ENCODE results near the gene NOSIP. TPM values are rescaled to one million over a fixed set of nuclear protein-coding genes. Genes with fewer than 3 reads are reported as not detected.

Gene NOSIP
- polyA plus RNA-seq, 2 donors: 57.9 to 61.8 TPM

- no peaks in the 10 kb centered on the region for H3K27me3 ChIP-seq (ENCODE audit: control insufficient read depth in 1 of 2, insufficient read depth in 2 of 2, low read length in 2 of 2)
- no peak overlapping the region for H3K4me3 ChIP-seq (ENCODE audit: low read depth in 1 of 2, low read length in 2 of 2)
- WGBS, 2 donors: 48 to 52% methylated on average over 10 of the region's 10 CpGs
- peaks cover 0 to 24% of the 10 kb centered on the region in 2 donors for H3K36me3 ChIP-seq (ENCODE audit: control insufficient read depth in 2 of 2, insufficient read depth in 2 of 2, low read length in 1 of 2)
- H3K27ac ChIP-seq (ENCODE audit: low read depth in 2 of 2, low read length in 1 of 2): peak overlapping the region; percentile 55 to 93
- peaks cover 0 to 3% of the 10 kb centered on the region in 2 donors for H3K4me1 ChIP-seq (ENCODE audit: control insufficient read depth in 2 of 2, insufficient read depth in 2 of 2, low read length in 1 of 2)
- H3K9me3 ChIP-seq (ENCODE audit: control insufficient read depth in 2 of 2, insufficient read depth in 1 of 2, low read depth in 1 of 2, low read length in 1 of 2): no peaks in the 10 kb centered on the region
Measured at GRCh38 chr19:49553451-49554271, 26.7 kb downstream of the NOSIP start.

- Histone ChIP-seq H3K27ac (ENCODE audit: low read depth in 2 of 2, low read length in 1 of 2) (peak overlapping the region in 1 of 2 donors; percentile 26), H3K9me3 (ENCODE audit: control insufficient read depth in 2 of 2, insufficient read depth in 1 of 2, low read depth in 1 of 2, low read length in 1 of 2) (no peaks in the 10 kb centered on the region), H3K4me1 (ENCODE audit: control insufficient read depth in 2 of 2, insufficient read depth in 2 of 2, low read length in 1 of 2) (peaks cover 0 to 3% of the 10 kb centered on the region in 2 donors), H3K36me3 (ENCODE audit: control insufficient read depth in 2 of 2, insufficient read depth in 2 of 2, low read length in 1 of 2) (peaks cover 0 to 18% of the 10 kb centered on the region in 2 donors), H3K27me3 (ENCODE audit: control insufficient read depth in 1 of 2, insufficient read depth in 2 of 2, low read length in 2 of 2) (no peaks in the 10 kb centered on the region), H3K4me3 (ENCODE audit: low read depth in 1 of 2, low read length in 2 of 2) (no peak overlapping the region)
- WGBS, 2 donors: 72 to 84% methylated on average over 11 of the region's 11 CpGs
Measured at GRCh38 chr19:49552749-49553148, 27.6 kb downstream of the NOSIP start.

GRCh38 chr19:49551531-49551930, 28.8 kb downstream of the NOSIP start:
- peaks cover 0 to 8% of the 10 kb centered on the region in 2 donors for H3K36me3 ChIP-seq (ENCODE audit: control insufficient read depth in 2 of 2, insufficient read depth in 2 of 2, low read length in 1 of 2)
- 90 to 95% methylated on average over 7 of the region's 7 CpGs for WGBS, 2 donors
- H3K27me3 ChIP-seq (ENCODE audit: control insufficient read depth in 1 of 2, insufficient read depth in 2 of 2, low read length in 2 of 2): no peaks in the 10 kb centered on the region
- H3K4me3 ChIP-seq (ENCODE audit: low read depth in 1 of 2, low read length in 2 of 2): no peak overlapping the region
- peaks cover 0 to 3% of the 10 kb centered on the region in 2 donors for H3K4me1 ChIP-seq (ENCODE audit: control insufficient read depth in 2 of 2, insufficient read depth in 2 of 2, low read length in 1 of 2)
- no peaks in the 10 kb centered on the region for H3K9me3 ChIP-seq (ENCODE audit: control insufficient read depth in 2 of 2, insufficient read depth in 1 of 2, low read depth in 1 of 2, low read length in 1 of 2)
- no peak overlapping the region for H3K27ac ChIP-seq (ENCODE audit: low read depth in 2 of 2, low read length in 1 of 2)

- H3K9me3 ChIP-seq (ENCODE audit: control insufficient read depth in 2 of 2, insufficient read depth in 1 of 2, low read depth in 1 of 2, low read length in 1 of 2): no peaks in the 10 kb centered on the region
- H3K27ac ChIP-seq (ENCODE audit: low read depth in 2 of 2, low read length in 1 of 2): no peak overlapping the region
- H3K4me3 ChIP-seq (ENCODE audit: low read depth in 1 of 2, low read length in 2 of 2): no peak overlapping the region
- H3K27me3 ChIP-seq (ENCODE audit: control insufficient read depth in 1 of 2, insufficient read depth in 2 of 2, low read length in 2 of 2): no peaks in the 10 kb centered on the region
- peaks cover 0 to 3% of the 10 kb centered on the region in 2 donors for H3K4me1 ChIP-seq (ENCODE audit: control insufficient read depth in 2 of 2, insufficient read depth in 2 of 2, low read length in 1 of 2)
- H3K36me3 ChIP-seq (ENCODE audit: control insufficient read depth in 2 of 2, insufficient read depth in 2 of 2, low read length in 1 of 2): no peaks in the 10 kb centered on the region
- 59 to 67% methylated on average over 13 of the region's 13 CpGs for WGBS, 2 donors
Measured at GRCh38 chr19:49549045-49549444, 31.3 kb downstream of the NOSIP start.

- Histone ChIP-seq H3K9me3 (ENCODE audit: control insufficient read depth in 2 of 2, insufficient read depth in 1 of 2, low read depth in 1 of 2, low read length in 1 of 2) (no peaks in the 10 kb centered on the region), H3K4me1 (ENCODE audit: control insufficient read depth in 2 of 2, insufficient read depth in 2 of 2, low read length in 1 of 2) (no peaks in the 10 kb centered on the region), H3K4me3 (ENCODE audit: low read depth in 1 of 2, low read length in 2 of 2) (no peak overlapping the region), H3K27me3 (ENCODE audit: control insufficient read depth in 1 of 2, insufficient read depth in 2 of 2, low read length in 2 of 2) (no peaks in the 10 kb centered on the region), H3K27ac (ENCODE audit: low read depth in 2 of 2, low read length in 1 of 2) (no peak overlapping the region), H3K36me3 (ENCODE audit: control insufficient read depth in 2 of 2, insufficient read depth in 2 of 2, low read length in 1 of 2) (no peaks in the 10 kb centered on the region)
- WGBS, 2 donors: 7 to 8% methylated on average over 9 of the region's 9 CpGs
Measured at GRCh38 chr19:49546825-49547565, 33.4 kb downstream of the NOSIP start.

GRCh38 chr19:49544154-49544553, 36.2 kb downstream of the NOSIP start:
- Histone ChIP-seq H3K36me3 (ENCODE audit: control insufficient read depth in 2 of 2, insufficient read depth in 2 of 2, low read length in 1 of 2) (peaks cover 0 to under 1% of the 10 kb centered on the region in 2 donors), H3K4me1 (ENCODE audit: control insufficient read depth in 2 of 2, insufficient read depth in 2 of 2, low read length in 1 of 2) (no peaks in the 10 kb centered on the region), H3K27me3 (ENCODE audit: control insufficient read depth in 1 of 2, insufficient read depth in 2 of 2, low read length in 2 of 2) (no peaks in the 10 kb centered on the region), H3K27ac (ENCODE audit: low read depth in 2 of 2, low read length in 1 of 2) (no peak overlapping the region), H3K4me3 (ENCODE audit: low read depth in 1 of 2, low read length in 2 of 2) (no peak overlapping the region), H3K9me3 (ENCODE audit: control insufficient read depth in 2 of 2, insufficient read depth in 1 of 2, low read depth in 1 of 2, low read length in 1 of 2) (no peaks in the 10 kb centered on the region)
- 78 to 79% methylated on average over 5 of the region's 5 CpGs for WGBS, 2 donors

- no peak overlapping the region for H3K4me3 ChIP-seq (ENCODE audit: low read depth in 1 of 2, low read length in 2 of 2)
Measured at GRCh38 chr19:49543032-49543431, 37.3 kb downstream of the NOSIP start.

GRCh38 chr19:49542446-49542845, 37.9 kb downstream of the NOSIP start:
- H3K36me3 ChIP-seq (ENCODE audit: control insufficient read depth in 2 of 2, insufficient read depth in 2 of 2, low read length in 1 of 2): peaks cover 0 to 2% of the 10 kb centered on the region in 2 donors
- no peaks in the 10 kb centered on the region for H3K27me3 ChIP-seq (ENCODE audit: control insufficient read depth in 1 of 2, insufficient read depth in 2 of 2, low read length in 2 of 2)
- H3K9me3 ChIP-seq (ENCODE audit: control insufficient read depth in 2 of 2, insufficient read depth in 1 of 2, low read depth in 1 of 2, low read length in 1 of 2): no peaks in the 10 kb centered on the region
- no peak overlapping the region for H3K27ac ChIP-seq (ENCODE audit: low read depth in 2 of 2, low read length in 1 of 2)
- 94 to 95% methylated on average over 16 of the region's 16 CpGs for WGBS, 2 donors
- H3K4me1 ChIP-seq (ENCODE audit: control insufficient read depth in 2 of 2, insufficient read depth in 2 of 2, low read length in 1 of 2): no peaks in the 10 kb centered on the region
- no peak overlapping the region for H3K4me3 ChIP-seq (ENCODE audit: low read depth in 1 of 2, low read length in 2 of 2)

More at GRCh38 chr19:49543032-49543431, 37.3 kb downstream of the NOSIP start:
- no peaks in the 10 kb centered on the region for H3K9me3 ChIP-seq (ENCODE audit: control insufficient read depth in 2 of 2, insufficient read depth in 1 of 2, low read depth in 1 of 2, low read length in 1 of 2)
- H3K27ac ChIP-seq (ENCODE audit: low read depth in 2 of 2, low read length in 1 of 2): no peak overlapping the region
- H3K4me1 ChIP-seq (ENCODE audit: control insufficient read depth in 2 of 2, insufficient read depth in 2 of 2, low read length in 1 of 2): no peaks in the 10 kb centered on the region
- 92 to 93% methylated on average over 11 to 14 of the region's 14 CpGs for WGBS, 2 donors
- no peaks in the 10 kb centered on the region for H3K27me3 ChIP-seq (ENCODE audit: control insufficient read depth in 1 of 2, insufficient read depth in 2 of 2, low read length in 2 of 2)
- H3K36me3 ChIP-seq (ENCODE audit: control insufficient read depth in 2 of 2, insufficient read depth in 2 of 2, low read length in 1 of 2): peaks cover 0 to 2% of the 10 kb centered on the region in 2 donors

GRCh38 chr19:49541914-49542313, 38.4 kb downstream of the NOSIP start:
- Histone ChIP-seq H3K4me3 (ENCODE audit: low read depth in 1 of 2, low read length in 2 of 2) (no peak overlapping the region), H3K36me3 (ENCODE audit: control insufficient read depth in 2 of 2, insufficient read depth in 2 of 2, low read length in 1 of 2) (peaks cover 0 to 2% of the 10 kb centered on the region in 2 donors), H3K4me1 (ENCODE audit: control insufficient read depth in 2 of 2, insufficient read depth in 2 of 2, low read length in 1 of 2) (no peaks in the 10 kb centered on the region), H3K9me3 (ENCODE audit: control insufficient read depth in 2 of 2, insufficient read depth in 1 of 2, low read depth in 1 of 2, low read length in 1 of 2) (no peaks in the 10 kb centered on the region), H3K27ac (ENCODE audit: low read depth in 2 of 2, low read length in 1 of 2) (no peak overlapping the region), H3K27me3 (ENCODE audit: control insufficient read depth in 1 of 2, insufficient read depth in 2 of 2, low read length in 2 of 2) (no peaks in the 10 kb centered on the region)
- WGBS, 2 donors: 89 to 91% methylated on average over 6 of the region's 6 CpGs

Measured in esophagus (tissue), 2 donors.